ENCODE measurements around the gene ARHGAP23. TPM values are rescaled to one million over a fixed set of nuclear protein-coding genes. Genes with fewer than 3 reads are reported as not detected.
A peak's percentile ranks its signal among the peaks of the same experiment; 100 is the strongest.

The ARHGAP23 gene
- total and polyA plus RNA-seq, 2 donors (not counting 3 experiments of a cell fraction or from before 2014, with no cell fraction given): 25.4 to 190 TPM

GRCh38 chr17:38509772-38510420 is 81.6 kb downstream of the ARHGAP23 start:
- no peak for FAIRE-seq
- no peak overlapping the region for H2AFZ ChIP-seq (ENCODE audit: low read depth, low read length)
- POLR2A ChIA-PET: interaction anchor here (0.9 kb wide), 1 partner anchor 86 kb away, joined by 3 read pairs; no protein-coding TSS in a partner anchor
- H3K27ac ChIP-seq (ENCODE audit: insufficient read depth, low read depth, low read length): peak overlapping the region; percentile 10
- no peaks in the 10 kb centered on the region for H4K20me1 ChIP-seq (replicated peaks; ENCODE audit: control insufficient read depth, extremely low read depth, insufficient read depth, low read length)
- peak; percentile 30 for DNase-seq (ENCODE audit: low read depth, low spot score)
- peaks cover 13% of the 10 kb centered on the region for H3K4me1 ChIP-seq (ENCODE audit: control insufficient read depth, extremely low read depth, insufficient read depth, low read length)
- peak overlapping the region in 2 of 3 experiments; percentile 12 to 13 for H3K4me3 ChIP-seq (replicated peaks in 1 of 3; ENCODE audit: insufficient read depth in 1 of 3, low read depth in 1 of 3, low read length in 3 of 3)
- TF ChIP-seq JUN (IDR thresholded peaks at IDR 0.05; ENCODE audit: borderline replicate concordance, insufficient read depth, insufficient read length, low read depth) (no peak), POLR2A (IDR thresholded peaks at IDR 0.05; ENCODE audit: low read depth, low read length) (peak; percentile 46), POLR2AphosphoS5 (IDR thresholded peaks at IDR 0.05; ENCODE audit: insufficient read depth, low read depth, low read length) (peak; percentile 52)
- H3K9me1 ChIP-seq (replicated peaks; ENCODE audit: control insufficient read depth, extremely low read depth, insufficient read depth, low read length): no peaks in the 10 kb centered on the region
- H3K9ac ChIP-seq (replicated peaks; ENCODE audit: extremely low read depth, insufficient read depth, low read length): peak overlapping the region; percentile 13
- intact Hi-C loops (cut with micrococcal nuclease): loop anchor here (1.0 to 5.0 kb wide), 2 partner anchors 77 to 157 kb away; no protein-coding TSS in a partner anchor
- peaks cover 3 to 7% of the 10 kb centered on the region in 2 experiments for H3K36me3 ChIP-seq (ENCODE audit: control insufficient read depth in 2 of 2, extremely low read depth in 1 of 2, insufficient read depth in 2 of 2, low read length in 2 of 2)
- peak overlapping the region; percentile 58 for H3K4me2 ChIP-seq (ENCODE audit: insufficient read depth, low read length)
- CTCF ChIA-PET: interaction anchor here (0.6 to 5.9 kb wide), 38 partner anchors 9 to 167 kb away, joined by 3 to 61 read pairs (median 4); no protein-coding TSS in a partner anchor
- dilution Hi-C loops (cut with MboI; ENCODE audit: extremely low pct_ligation_motif_present, low sequenced_read_pairs): no loop called here
- H3K79me2 ChIP-seq (ENCODE audit: control insufficient read depth, insufficient read depth, low read length): no peaks in the 10 kb centered on the region
- no TSS peak for BruUV-seq (replicated peaks)
- no peaks in the 10 kb centered on the region for H3K27me3 ChIP-seq (ENCODE audit: control insufficient read depth in 2 of 2, insufficient read depth in 2 of 2, low read length in 2 of 2)
- no peaks in the 10 kb centered on the region for H3K9me3 ChIP-seq (replicated peaks; ENCODE audit: control insufficient read depth, insufficient read depth, low read length)

GRCh38 chr17:38510421-38511149 is 82.3 kb downstream of the ARHGAP23 start:
- dilution Hi-C loops (cut with MboI; ENCODE audit: extremely low pct_ligation_motif_present, low sequenced_read_pairs): no loop called here
- no peaks in the 10 kb centered on the region for H3K9me3 ChIP-seq (replicated peaks; ENCODE audit: control insufficient read depth, insufficient read depth, low read length)
- H3K4me1 ChIP-seq (ENCODE audit: control insufficient read depth, extremely low read depth, insufficient read depth, low read length): peaks cover 13% of the 10 kb centered on the region
- BruUV-seq (replicated peaks): no TSS peak
- no peak for FAIRE-seq
- H2AFZ ChIP-seq (ENCODE audit: low read depth, low read length): no peak overlapping the region
- H3K36me3 ChIP-seq (ENCODE audit: control insufficient read depth in 2 of 2, extremely low read depth in 1 of 2, insufficient read depth in 2 of 2, low read length in 2 of 2): peaks cover 3 to 7% of the 10 kb centered on the region in 2 experiments
- H3K9me1 ChIP-seq (replicated peaks; ENCODE audit: control insufficient read depth, extremely low read depth, insufficient read depth, low read length): no peaks in the 10 kb centered on the region
- H3K9ac ChIP-seq (replicated peaks; ENCODE audit: extremely low read depth, insufficient read depth, low read length): no peak overlapping the region
- intact Hi-C loops (cut with micrococcal nuclease): loop anchor here (1.0 to 5.0 kb wide), 2 partner anchors 77 to 157 kb away; no protein-coding TSS in a partner anchor
- ChIA-PET POLR2A (no interaction called here), CTCF (interaction anchor here (1.2 to 5.9 kb wide), 9 partner anchors 27 to 161 kb away, joined by 4 to 61 read pairs (median 10); no protein-coding TSS in a partner anchor)
- no peaks in the 10 kb centered on the region for H4K20me1 ChIP-seq (replicated peaks; ENCODE audit: control insufficient read depth, extremely low read depth, insufficient read depth, low read length)
- no peak for DNase-seq (ENCODE audit: low read depth, low spot score)
- no peaks in the 10 kb centered on the region for H3K27me3 ChIP-seq (ENCODE audit: control insufficient read depth in 2 of 2, insufficient read depth in 2 of 2, low read length in 2 of 2)
- H3K4me3 ChIP-seq (replicated peaks in 1 of 3; ENCODE audit: insufficient read depth in 1 of 3, low read depth in 1 of 3, low read length in 3 of 3): no peak overlapping the region
- no peak overlapping the region for H3K4me2 ChIP-seq (ENCODE audit: insufficient read depth, low read length)
- no peaks in the 10 kb centered on the region for H3K79me2 ChIP-seq (ENCODE audit: control insufficient read depth, insufficient read depth, low read length)
- no peak for TF ChIP-seq JUN (IDR thresholded peaks at IDR 0.05; ENCODE audit: borderline replicate concordance, insufficient read depth, insufficient read length, low read depth)
- peak in 1 of 2 donors; percentile 6 for TF ChIP-seq CTCF (IDR thresholded peaks at IDR 0.05; ENCODE audit: extremely low read depth in 1 of 2, insufficient read depth in 1 of 2, low read depth in 1 of 2, low read length in 2 of 2)
- H3K27ac ChIP-seq (ENCODE audit: insufficient read depth, low read depth, low read length): no peak overlapping the region
